IMR-90 (cell line): ENCODE measurements around the gene SIK3. TPM values are rescaled to one million over a fixed set of nuclear protein-coding genes. Genes with fewer than 3 reads are reported as not detected.

ENCODE experiments used
- ATAC-seq: fragments of 200-7000 bp; cut with Tn5 transposase; 2 replicates; pipeline ENCODE4 v1.9.1; 2020; ENCODE audit warnings: low read depth, mild to moderate bottlenecking, moderate library complexity
- BruUV-seq: library from RNA; stranded (reverse); fragments of 400-500 nt; replicated peaks from 2 replicates; lab custom pipeline; 2021; lab: Mats Ljungman, UMichigan
- CTCF ChIA-PET: fragments of 300-600 bp; formaldehyde crosslinking; extraction: SDS; loops from one replicate; lab custom pipeline; 2021; ENCODE audit warnings: antibody characterized with exemption; lab: Yijun Ruan, JAX
- POLR2A ChIA-PET: fragments of 300-600 bp; sonication (Branson Sonifier 250); formaldehyde crosslinking; loops from one replicate; lab custom pipeline; 2022; ENCODE audit warnings: antibody characterized with exemption; ENCODE audit not compliant: unreplicated experiment; lab: Charles Lee
- DNase-seq: peaks from one replicate; pipeline ENCODE4 v3.0.0; 2013
- H2AFZ ChIP-seq: replicated peaks from 2 replicates; pipeline ENCODE3; 2013; ENCODE audit warnings: low read length, mild to moderate bottlenecking; ENCODE audit not compliant: poor library complexity
- H2AK5ac ChIP-seq: 2 replicates; pipeline ENCODE4 v1.6.1; 2013; ENCODE audit warnings: low read depth, low read length, inconsistent platforms
- H2AK9ac ChIP-seq: replicated peaks from 2 replicates; pipeline ENCODE3; 2013; ENCODE audit warnings: mild to moderate bottlenecking, low read depth, low read length, moderate library complexity; ENCODE audit not compliant: poor library complexity
- H2BK120ac ChIP-seq: 2 replicates; pipeline ENCODE4 v1.6.1; 2013; ENCODE audit warnings: low read depth, low read length, inconsistent platforms
- H2BK15ac ChIP-seq: 3 replicates; pipeline ENCODE4 v1.6.1; 2013; ENCODE audit warnings: low read depth, low read length, inconsistent platforms
- H2BK20ac ChIP-seq: 2 replicates; pipeline ENCODE4 v1.6.1; 2013; ENCODE audit warnings: low read depth, mild to moderate bottlenecking, inconsistent platforms, low read length, moderate library complexity
- H2BK5ac ChIP-seq: 2 replicates; pipeline ENCODE4 v1.6.1; 2013; ENCODE audit warnings: mild to moderate bottlenecking, low read depth, low read length, inconsistent platforms; ENCODE audit not compliant: poor library complexity, severe bottlenecking
- H3K14ac ChIP-seq: replicated peaks from 2 replicates; pipeline ENCODE4 v1.6.1; 2013; ENCODE audit warnings: low read depth, low read length, inconsistent platforms
- H3K18ac ChIP-seq: 2 replicates; pipeline ENCODE4 v1.6.1; 2013; ENCODE audit warnings: low read depth, low read length, control low read depth
- H3K23ac ChIP-seq: 2 replicates; pipeline ENCODE4 v1.6.1; 2013; ENCODE audit warnings: low read depth, low read length, inconsistent platforms
- H3K27ac ChIP-seq: 2 replicates; pipeline ENCODE4 v1.5.1; 2013; ENCODE audit warnings: mild to moderate bottlenecking, control low read depth, low read length; ENCODE audit not compliant: insufficient read depth
- H3K27me3 ChIP-seq: 2 replicates; pipeline ENCODE4 v1.6.1; 2013; ENCODE audit warnings: low read length; ENCODE audit not compliant: control insufficient read depth, insufficient read depth
- H3K36me3 ChIP-seq: 2 replicates; pipeline ENCODE4 v1.6.1; 2013; ENCODE audit warnings: low read length, mixed read lengths; ENCODE audit not compliant: control insufficient read depth, insufficient read depth
- H3K4ac ChIP-seq: 2 replicates; pipeline ENCODE4 v1.6.1; 2013; ENCODE audit warnings: low read depth, low read length, inconsistent platforms
- H3K4me1 ChIP-seq: 2 replicates; pipeline ENCODE4 v1.6.1; 2013; ENCODE audit warnings: low read length, mixed read lengths; ENCODE audit not compliant: control insufficient read depth, insufficient read depth
- H3K4me2 ChIP-seq: 2 replicates; pipeline ENCODE4 v1.6.1; 2013; ENCODE audit warnings: low read depth, mild to moderate bottlenecking, control low read depth, low read length, moderate library complexity
- H3K4me3 ChIP-seq: 2 replicates; pipeline ENCODE4 v1.5.1; 2013; ENCODE audit warnings: low read depth, mild to moderate bottlenecking, control low read depth, low read length, moderate library complexity; ENCODE audit not compliant: insufficient read depth
- H3K56ac ChIP-seq: 2 replicates; pipeline ENCODE4 v1.6.1; 2013; ENCODE audit warnings: low read length, inconsistent platforms; ENCODE audit not compliant: insufficient read depth; ENCODE audit errors: extremely low read depth
- H3K79me1 ChIP-seq, 2 experiments: 2 replicates each; pipeline ENCODE4 v1.6.1; 2013; ENCODE audit warnings: low read length in 2 of 2, inconsistent platforms in 1 of 2, low read depth in 1 of 2
- H3K9ac ChIP-seq: 2 replicates; pipeline ENCODE4 v1.6.1; 2013; ENCODE audit warnings: low read depth, low read length, control low read depth
- H3K9me1 ChIP-seq: 2 replicates; pipeline ENCODE4 v1.6.1; 2013; ENCODE audit warnings: low read length, inconsistent platforms; ENCODE audit not compliant: insufficient read depth
- H3K9me3 ChIP-seq: 2 replicates; pipeline ENCODE4 v1.6.1; 2013; ENCODE audit warnings: low read length; ENCODE audit not compliant: control insufficient read depth, insufficient read depth
- H4K20me1 ChIP-seq: 2 replicates; pipeline ENCODE4 v1.6.1; 2013; ENCODE audit warnings: low read length, inconsistent platforms; ENCODE audit not compliant: insufficient read depth
- H4K5ac ChIP-seq: 2 replicates; pipeline ENCODE4 v1.6.1; 2013; ENCODE audit warnings: mild to moderate bottlenecking, low read depth, low read length, control low read depth
- H4K8ac ChIP-seq, 2 experiments: 2 replicates each; pipeline ENCODE4 v1.6.1; 2013; ENCODE audit warnings: low read depth in 2 of 2, low read length in 2 of 2, control low read depth in 1 of 2, inconsistent platforms in 1 of 2
- H4K91ac ChIP-seq: 2 replicates; pipeline ENCODE4 v1.6.1; 2013; ENCODE audit warnings: low read depth, low read length, inconsistent platforms; ENCODE audit not compliant: insufficient read depth
- BHLHE40 ChIP-seq: fragments of 150-350 bp; IDR thresholded peaks from 2 replicates; pipeline ENCODE4 v1.6.1; 2016; ENCODE audit warnings: mild to moderate bottlenecking, low read depth, low read length
- ELK1 ChIP-seq: fragments of 150-350 bp; IDR thresholded peaks from 2 replicates; pipeline ENCODE4 v1.6.1; 2016; ENCODE audit warnings: low read depth, mild to moderate bottlenecking, low read length, moderate library complexity, borderline replicate concordance
- MAZ ChIP-seq: IDR thresholded peaks from 2 replicates; pipeline ENCODE4 v1.6.1; 2012; ENCODE audit warnings: low read depth, mild to moderate bottlenecking, low read length, improper control_type of control experiment, moderate library complexity, borderline replicate concordance
- MXI1 ChIP-seq: IDR thresholded peaks from 2 replicates; pipeline ENCODE4 v1.6.1; 2012; ENCODE audit warnings: low read depth, mild to moderate bottlenecking, low read length, moderate library complexity, borderline replicate concordance
- RAD21 ChIP-seq: IDR thresholded peaks from 2 replicates; pipeline ENCODE4 v1.6.1; 2012; ENCODE audit warnings: low read length, improper control_type of control experiment
- RCOR1 ChIP-seq: IDR thresholded peaks from 2 replicates; pipeline ENCODE4 v1.6.1; 2012; ENCODE audit warnings: mild to moderate bottlenecking, low read length, improper control_type of control experiment; ENCODE audit not compliant: insufficient replicate concordance
- RFX5 ChIP-seq: IDR thresholded peaks from 2 replicates; pipeline ENCODE4 v1.8.0; 2012; ENCODE audit warnings: low read depth, mild to moderate bottlenecking, low read length, moderate library complexity
- SMC3 ChIP-seq: fragments of 150-350 bp; IDR thresholded peaks from 2 replicates; pipeline ENCODE4 v1.6.1; 2016; ENCODE audit warnings: low read depth, mild to moderate bottlenecking, antibody characterized with exemption, low read length, moderate library complexity
- WGBS, 2 experiments: methylation state at CpG; one replicate each; pipeline versions ENCODE4 v1.1.5 to v1.1.7; 2013; ENCODE audit warnings: missing lambda C conversion rate in 2 of 2; ENCODE audit not compliant: insufficient read length in 1 of 2; ENCODE audit errors: extremely low coverage in 2 of 2; 5-methylcytosine and 5-hydroxymethylcytosine counted together
- dilution Hi-C: fragments of 300-500 bp; cut with HindIII; formaldehyde crosslinking; loops from one replicate; pipeline ENCODE4 v1.14.3; 2018; ENCODE audit warnings: low sequenced_read_pairs; ENCODE audit not compliant: unreplicated experiment
- in situ Hi-C: fragments of 300-500 bp; cut with MboI; formaldehyde crosslinking; loops from 3 replicates; pipeline ENCODE4 v1.14.3; 2019; ENCODE audit warnings: low sequenced_read_pairs, inconsistent platforms, mixed read lengths
- intact Hi-C: fragments of 100-400 bp; cut with micrococcal nuclease; formaldehyde crosslinking; loops from 2 replicates; pipeline ENCODE4 v1.10.0; 2022
- polyA plus RNA-seq, 3 experiments: library from polyadenylated mRNA; depleted of rRNA; stranded (reverse); fragments of >200 nt; gene quantifications; 2 replicates each; pipeline ENCODE4 v1.2.3, GENCODE V29; 2012; ENCODE audit warnings: low replicate concordance in 1 of 3
- total RNA-seq: library from RNA; depleted of rRNA; stranded (reverse); fragments of >200 nt; gene quantifications from 2 replicates; pipeline ENCODE4 v1.2.3, GENCODE V29; 2012
- TF ChIP-seq, protein P1 (sequence below): conservative IDR thresholded peaks from 2 replicates; pipeline ENCODE4 v1.5.1; 2012; ENCODE audit warnings: mild to moderate bottlenecking, low read depth, low read length, improper control_type of control experiment

Gene SIK3
- total and polyA plus RNA-seq, 2 of the 4 experiments (the other 2 are of a cell fraction): 8.2 to 9.1 TPM

- intact Hi-C loops: no loop called here
These were observed 45.8 kb downstream of the SIK3 start for GRCh38 chr11:117052196-117053149.

More at GRCh38 chr11:117052196-117053149, 45.8 kb downstream of the SIK3 start:
- Histone ChIP-seq H3K27ac (no peak overlapping the region), H3K9me3 (no peaks in the 10 kb centered on the region), H3K14ac (no peak overlapping the region), H4K5ac (no peak overlapping the region), H3K4me1 (peaks cover 6% of the 10 kb centered on the region), H3K9me1 (peaks cover 2% of the 10 kb centered on the region; the same call in 1 of the 2 replicates), H3K4ac (no peak overlapping the region), H2AFZ (no peak overlapping the region), H2BK120ac (no peak overlapping the region), H3K18ac (no peak overlapping the region), H3K27me3 (no peaks in the 10 kb centered on the region), H3K23ac (no peak overlapping the region), H3K56ac (no peak overlapping the region), H4K91ac (no peak overlapping the region), H3K79me1 (peaks cover 33 to 48% of the 10 kb centered on the region in 2 experiments), H2BK20ac (no peak overlapping the region), H2AK9ac (no peak overlapping the region), H2BK15ac (no peak overlapping the region), H2BK5ac (no peak overlapping the region), H3K4me3 (no peak overlapping the region), H4K8ac (no peak overlapping the region), H3K9ac (no peak overlapping the region), H4K20me1 (peaks cover 28% of the 10 kb centered on the region), H3K36me3 (0 out of 2 replicates have a peak, but pooled peaks cover 1% of the 10 kb centered on the region), H2AK5ac (no peak overlapping the region), H3K4me2 (no peak overlapping the region)
- DNase-seq (no peak), ATAC-seq (no peak; the same call in 1 of the 2 replicates)
- CTCF ChIA-PET: interaction anchor here (0.5 kb wide), 1 partner anchor 41 kb away, joined by 3 read pairs; no protein-coding TSS in a partner anchor
- in situ Hi-C loops: no loop called here
- POLR2A ChIA-PET: no interaction called here
- dilution Hi-C loops: no loop called here
- TF ChIP-seq MAZ (no peak), SMC3 (no peak), MXI1 (no peak), RCOR1 (no peak), RFX5 (no peak), BHLHE40 (no peak), RAD21 (no peak), ELK1 (no peak)
- TF ChIP-seq, protein P1, sequence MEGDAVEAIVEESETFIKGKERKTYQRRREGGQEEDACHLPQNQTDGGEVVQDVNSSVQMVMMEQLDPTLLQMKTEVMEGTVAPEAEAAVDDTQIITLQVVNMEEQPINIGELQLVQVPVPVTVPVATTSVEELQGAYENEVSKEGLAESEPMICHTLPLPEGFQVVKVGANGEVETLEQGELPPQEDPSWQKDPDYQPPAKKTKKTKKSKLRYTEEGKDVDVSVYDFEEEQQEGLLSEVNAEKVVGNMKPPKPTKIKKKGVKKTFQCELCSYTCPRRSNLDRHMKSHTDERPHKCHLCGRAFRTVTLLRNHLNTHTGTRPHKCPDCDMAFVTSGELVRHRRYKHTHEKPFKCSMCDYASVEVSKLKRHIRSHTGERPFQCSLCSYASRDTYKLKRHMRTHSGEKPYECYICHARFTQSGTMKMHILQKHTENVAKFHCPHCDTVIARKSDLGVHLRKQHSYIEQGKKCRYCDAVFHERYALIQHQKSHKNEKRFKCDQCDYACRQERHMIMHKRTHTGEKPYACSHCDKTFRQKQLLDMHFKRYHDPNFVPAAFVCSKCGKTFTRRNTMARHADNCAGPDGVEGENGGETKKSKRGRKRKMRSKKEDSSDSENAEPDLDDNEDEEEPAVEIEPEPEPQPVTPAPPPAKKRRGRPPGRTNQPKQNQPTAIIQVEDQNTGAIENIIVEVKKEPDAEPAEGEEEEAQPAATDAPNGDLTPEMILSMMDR: no peak
- no TSS peak for BruUV-seq
- WGBS, 2 experiments: no CpG with 5 or more reads among the region's 8 CpGs
